HL-60/S4 treated with retinoic acid at 250 ng/mL for 4 days and 3 days (cell line): ENCODE results near the gene NUP42.
"Not testable (repeated sequence)": the region's sequence is repeated elsewhere in the genome, so short reads cannot be mapped to it uniquely, and the experiment has no call there.

Source experiments
- in situ Hi-C: fragments of 300-500 bp; cut with MboI; formaldehyde crosslinking; loops from 2 replicates; pipeline ENCODE4 v1.7.0; 2022; ENCODE audit warnings: low sequenced_read_pairs

NUP42 gene

GRCh38 chr7:23181684-23182553, at the start of gene NUP42:
Gene NUP42 (plus strand): TSS chr7:23182048. CDS start chr7:23182086, 38 bp downstream.
- in situ Hi-C loops: no loop called here

- in situ Hi-C loops: no loop called here
Measured at GRCh38 chr7:23133797-23134196, 48.1 kb upstream of the NUP42 start.

- in situ Hi-C loops: no loop called here
Measured at GRCh38 chr7:23135755-23136154, 46.1 kb upstream of the NUP42 start.

GRCh38 chr7:23136216-23136615, 45.6 kb upstream of the NUP42 start:
- in situ Hi-C loops: no loop called here

- in situ Hi-C loops: no loop called here
Measured at GRCh38 chr7:23157679-23158078, 24.2 kb upstream of the NUP42 start.

GRCh38 chr7:23158546-23158945, 23.3 kb upstream of the NUP42 start:
- in situ Hi-C loops: no loop called here

GRCh38 chr7:23161482-23161881, 20.4 kb upstream of the NUP42 start:
- in situ Hi-C loops: no loop called here

GRCh38 chr7:23164846-23165245, 17.0 kb upstream of the NUP42 start:
- in situ Hi-C loops: no loop called here

- in situ Hi-C loops: no loop called here
Measured at GRCh38 chr7:23165316-23165715, 16.5 kb upstream of the NUP42 start.

- in situ Hi-C loops: no loop called here
Measured at GRCh38 chr7:23167691-23168090, 14.2 kb upstream of the NUP42 start.

GRCh38 chr7:23168111-23168885, 13.6 kb upstream of the NUP42 start:
- in situ Hi-C loops: no loop called here

GRCh38 chr7:23175938-23176337, 5.9 kb upstream of the NUP42 start:
- in situ Hi-C loops: no loop called here

GRCh38 chr7:23183279-23184012, 1.6 kb downstream of the NUP42 start:
- in situ Hi-C loops: no loop called here

GRCh38 chr7:23184291-23184690, 2.4 kb downstream of the NUP42 start:
- in situ Hi-C loops: no loop called here

- in situ Hi-C loops: no loop called here
Measured at GRCh38 chr7:23184709-23185359, 3.0 kb downstream of the NUP42 start.

- in situ Hi-C loops: no loop called here
Measured at GRCh38 chr7:23185980-23186379, 4.1 kb downstream of the NUP42 start.

- in situ Hi-C loops: no loop called here
Measured at GRCh38 chr7:23191022-23191421, 9.2 kb downstream of the NUP42 start.

- in situ Hi-C loops: not testable (repeated sequence)
Measured at GRCh38 chr7:23193650-23194227, 11.9 kb downstream of the NUP42 start.

GRCh38 chr7:23196306-23196705, 14.5 kb downstream of the NUP42 start:
- in situ Hi-C loops: no loop called here

GRCh38 chr7:23197745-23198144, 15.9 kb downstream of the NUP42 start:
- in situ Hi-C loops: not testable (repeated sequence)
